Right lobe of liver (tissue), 6 donors: Measurements from ENCODE around the gene DDX43. TPM values are rescaled to one million over a fixed set of nuclear protein-coding genes. Genes with fewer than 3 reads are reported as not detected.
"Not testable (repeated sequence)": the region's sequence is repeated elsewhere in the genome, so short reads cannot be mapped to it uniquely, and the experiment has no call there.

Experiments used
- ATAC-seq, 4 donors: fragments of 200-7000 bp; cut with Tn5 transposase; one replicate each; pipeline ENCODE4 v1.9.1; 2020; ENCODE audit warnings: mild to moderate bottlenecking in 4 of 4, moderate library complexity in 4 of 4
- DNase-seq, 3 donors: peaks; one replicate each; pipeline ENCODE4 v3.0.0-alpha.2; 2020
- H3K27ac ChIP-seq, 3 donors: fragments of 200-600 bp; one replicate each; pipeline ENCODE4 v1.8.0; 2022
- H3K27me3 ChIP-seq, 2 donors: fragments of 200-600 bp; one replicate each; pipeline ENCODE4 v1.8.0; 2022
- H3K36me3 ChIP-seq, 4 donors: fragments of 200-600 bp; sonication (generic) in 1 of 4; one replicate each; pipeline versions ENCODE4 v1.5.1 to v1.8.0; 2017 to 2022; ENCODE audit warnings: control low read depth in 1 of 4
- H3K4me1 ChIP-seq, 4 donors: fragments of 200-600 bp; sonication (generic) in 1 of 4; one replicate each; pipeline versions ENCODE4 v1.5.1 to v1.8.0; 2017 to 2022; ENCODE audit warnings: control low read depth in 1 of 4
- H3K4me3 ChIP-seq, 3 donors: fragments of 200-600 bp; one replicate each; pipeline ENCODE4 v1.8.0; 2022
- H3K9me3 ChIP-seq, 4 donors: fragments of 200-600 bp; sonication (generic) in 1 of 4; one replicate each; pipeline versions ENCODE4 v1.5.1 to v1.8.0; 2017 to 2022; ENCODE audit warnings: control low read depth in 1 of 4
- CTCF ChIP-seq, 4 donors: fragments of 200-600 bp in 3 of 4; fragments of 450-650 bp in 1 of 4; IDR thresholded peaks; one replicate each; pipeline versions ENCODE4 v1.5.1 to v1.8.0; 2016 to 2022; ENCODE audit warnings: antibody characterized with exemption in 4 of 4, mild to moderate bottlenecking in 2 of 4
- POLR2A ChIP-seq: fragments of 450-650 bp; IDR thresholded peaks from one replicate; pipeline ENCODE4 v1.6.1; 2017; ENCODE audit warnings: antibody characterized with exemption, mild to moderate bottlenecking
- WGBS: methylation state at CpG from one replicate; pipeline ENCODE4 v1.1.6; 2018; ENCODE audit warnings: low coverage, low lambda C conversion rate; ENCODE audit not compliant: insufficient coverage; ENCODE audit errors: missing lambda C conversion rate; 5-methylcytosine and 5-hydroxymethylcytosine counted together
- intact Hi-C, 2 donors: fragments of 100-400 bp; cut with DNase I; formaldehyde crosslinking; loops; one replicate each; pipeline versions ENCODE4 v1.11.2 to v1.14.1; 2022
- total RNA-seq, 6 experiments: library from RNA; depleted of rRNA in 2 of 6; stranded (reverse); fragments of >200 nt in 2 of 6; fragmentation: NEBNext Ultra II Directional in 3 of 6; extraction: Animal tissue kit (Norgen Biotek cat#: 25700) in 3 of 6; gene quantifications; one replicate each; pipeline versions ENCODE4 v1.1.0 to v1.2.4, GENCODE V29; 2016 to 2023
- donor health status: DM: no; HTN: yes; CAD: no.
- donor health status: DM: no; HTN: no; CAD: no.
- donor health status: DM: no; HTN: no; CAD: no.
- donor health status: DM: no; HTN: yes; CAD: no.
- donor health status: DM: no; HTN: yes; CAD: no.

Gene DDX43
- total RNA-seq, 6 experiments from 2014 or later = not detected

GRCh38 chr6:73391675-73392074 is 3.0 kb upstream of the DDX43 start:
- H3K9me3 ChIP-seq = no peaks in the 10 kb centered on the region
- WGBS = 79% methylated on average over 2 of the region's 2 CpGs
- TF ChIP-seq POLR2A (no peak), CTCF (IDR thresholded peaks at IDR 0.05) (no peak)
- no peak overlapping the region for H3K4me3 ChIP-seq
- no peaks in the 10 kb centered on the region for H3K4me1 ChIP-seq
- H3K27ac ChIP-seq = no peak overlapping the region
- no peaks in the 10 kb centered on the region for H3K27me3 ChIP-seq
- H3K36me3 ChIP-seq = no peaks in the 10 kb centered on the region
- ATAC-seq (no peak), DNase-seq (no peak)
- intact Hi-C loops = no loop called here

- H3K27ac ChIP-seq, DNase-seq, ATAC-seq, H3K4me1 ChIP-seq, H3K36me3 ChIP-seq, intact Hi-C loops, H3K4me3 ChIP-seq, H3K27me3 ChIP-seq, H3K9me3 ChIP-seq: not testable (repeated sequence)
- 53% methylated on average over 4 of the region's 4 CpGs for WGBS
These were observed 2.4 kb upstream of the DDX43 start for GRCh38 chr6:73392188-73392587.

GRCh38 chr6:73393278-73393677 is 1.4 kb upstream of the DDX43 start:
- H3K27ac ChIP-seq = no peak overlapping the region
- H3K4me3 ChIP-seq = no peak overlapping the region
- H3K36me3 ChIP-seq = no peaks in the 10 kb centered on the region
- ATAC-seq = no peak
- WGBS = 94% methylated on average over 2 of the region's 3 CpGs
- H3K9me3 ChIP-seq = no peaks in the 10 kb centered on the region
- TF ChIP-seq CTCF (IDR thresholded peaks at IDR 0.05) (no peak), POLR2A (no peak)
- intact Hi-C loops = no loop called here
- no peaks in the 10 kb centered on the region for H3K4me1 ChIP-seq
- DNase-seq = no peak
- H3K27me3 ChIP-seq = no peaks in the 10 kb centered on the region

GRCh38 chr6:73395875-73396274 is 1.2 kb downstream of the DDX43 start:
- 89% methylated on average over 10 of the region's 10 CpGs for WGBS

GRCh38 chr6:73400656-73401055 is 6.0 kb downstream of the DDX43 start:
- no peaks in the 10 kb centered on the region for H3K4me1 ChIP-seq
- intact Hi-C loops = no loop called here
- H3K9me3 ChIP-seq = no peaks in the 10 kb centered on the region
- no peaks in the 10 kb centered on the region for H3K36me3 ChIP-seq
- DNase-seq = no peak
- TF ChIP-seq CTCF (IDR thresholded peaks at IDR 0.05) (no peak), POLR2A (no peak)
- no peaks in the 10 kb centered on the region for H3K27me3 ChIP-seq
- H3K4me3 ChIP-seq = no peak overlapping the region
- H3K27ac ChIP-seq = no peak overlapping the region
- no peak for ATAC-seq

More at GRCh38 chr6:73395875-73396274, 1.2 kb downstream of the DDX43 start:
- DNase-seq (no peak), ATAC-seq (no peak)
- Histone ChIP-seq H3K9me3 (no peaks in the 10 kb centered on the region), H3K27ac (no peak overlapping the region), H3K4me3 (no peak overlapping the region), H3K36me3 (no peaks in the 10 kb centered on the region), H3K27me3 (no peaks in the 10 kb centered on the region), H3K4me1 (no peaks in the 10 kb centered on the region)
- TF ChIP-seq CTCF (IDR thresholded peaks at IDR 0.05) = no peak
- no peak for TF ChIP-seq POLR2A
- intact Hi-C loops = no loop called here
